Measurements from ENCODE around the gene ZNF423.

DNA sequence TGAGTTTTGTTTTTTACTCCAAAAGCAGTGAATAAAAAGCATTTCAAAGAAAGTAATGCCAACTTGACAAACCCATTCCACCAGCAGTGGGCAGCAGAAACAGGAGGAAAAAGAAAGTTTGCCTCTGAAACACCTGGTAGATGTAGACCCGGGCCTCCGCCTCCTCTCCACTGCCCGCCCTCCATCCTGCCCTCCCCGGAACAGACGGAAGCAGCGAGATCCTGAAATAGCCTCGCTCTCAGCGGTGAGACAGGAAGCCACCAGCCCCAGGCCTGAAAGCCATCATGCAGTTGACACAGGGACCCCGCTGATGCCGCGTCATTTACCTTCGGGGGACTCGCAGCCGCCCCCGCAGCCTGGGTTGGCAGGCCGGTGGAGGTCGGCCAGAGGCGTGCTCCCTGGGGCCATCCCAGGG is 414.5 kb downstream of the ZNF423 start:
- TF ChIP-seq CTCF (IDR thresholded peaks at IDR 0.05) (peak; percentile 14 to 52 (median 31)), POLR2A (IDR thresholded peaks at IDR 0.05) (no peak)

All from Peyer's patch (tissue), 4 donors.